Fibroblast of upper back skin (primary cell): ENCODE results near the gene PSG11.
"Not testable (repeated sequence)": the region's sequence is repeated elsewhere in the genome, so short reads cannot be mapped to it uniquely, and the experiment has no call there.

ENCODE experiments used
- DNase-seq: peaks from one replicate; pipeline ENCODE4 v3.0.0-alpha.2; 2013

The PSG11 gene

DNA sequence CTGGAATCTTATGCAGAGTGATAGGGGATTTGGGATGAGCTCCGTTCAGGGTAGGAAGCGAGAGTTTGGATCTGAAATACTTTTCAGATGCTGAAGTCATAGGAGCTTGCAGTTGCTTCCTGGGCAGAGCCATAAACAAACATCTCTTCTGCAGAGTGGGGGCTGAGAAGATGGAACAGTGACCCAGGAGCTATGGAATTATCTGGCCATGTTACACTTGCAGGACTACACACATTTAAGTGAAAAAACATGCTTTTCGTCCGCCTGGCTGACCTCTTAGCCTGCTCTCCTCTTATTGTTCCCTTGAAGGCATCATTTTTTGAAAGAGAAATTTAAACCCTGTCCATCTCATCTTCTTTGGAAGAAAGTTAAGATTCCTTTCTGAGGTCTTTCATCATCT lies 40.7 kb downstream of the PSG11 start:
- DNase-seq, result no peak

DNA sequence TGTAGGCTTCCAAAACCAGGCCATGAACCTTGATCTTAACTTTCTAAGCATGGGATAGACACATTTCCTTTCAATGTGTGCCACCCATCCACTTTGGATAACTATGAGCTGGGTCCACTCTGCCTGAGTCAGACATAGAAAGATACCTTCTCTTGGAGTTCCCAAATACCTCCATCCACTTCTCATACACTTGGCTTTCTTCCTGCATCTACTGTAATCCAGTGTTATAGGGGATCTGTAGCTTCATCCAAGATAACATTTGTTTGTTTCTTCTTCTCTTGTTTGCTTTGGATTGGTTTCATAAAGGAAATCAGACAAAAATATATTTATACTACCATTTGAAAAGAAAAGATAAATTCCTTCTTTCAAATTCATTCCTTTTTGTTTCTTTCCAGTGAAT lies 44.2 kb downstream of the PSG11 start:
- not testable (repeated sequence) for DNase-seq

DNA sequence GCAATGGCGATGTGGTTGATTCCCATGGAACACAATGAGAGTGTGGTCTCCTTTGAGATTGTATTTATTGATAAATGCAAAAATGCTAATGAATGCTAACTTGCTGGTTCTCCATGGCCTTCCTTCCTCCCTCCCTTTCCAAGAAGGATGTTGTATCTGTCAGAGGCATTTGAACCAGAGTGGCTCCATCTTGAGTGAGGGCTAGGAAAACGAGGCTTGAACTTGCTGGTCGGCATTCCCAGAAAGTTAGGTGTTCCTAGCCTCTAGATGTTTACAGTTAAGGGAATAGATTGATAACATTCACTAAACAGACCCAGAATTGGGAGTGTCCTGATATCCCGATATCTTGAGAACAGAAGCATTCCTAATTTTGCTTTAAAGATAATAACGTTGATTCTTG lies 54.8 kb downstream of the PSG11 start:
- DNase-seq, result not testable (repeated sequence)

DNA sequence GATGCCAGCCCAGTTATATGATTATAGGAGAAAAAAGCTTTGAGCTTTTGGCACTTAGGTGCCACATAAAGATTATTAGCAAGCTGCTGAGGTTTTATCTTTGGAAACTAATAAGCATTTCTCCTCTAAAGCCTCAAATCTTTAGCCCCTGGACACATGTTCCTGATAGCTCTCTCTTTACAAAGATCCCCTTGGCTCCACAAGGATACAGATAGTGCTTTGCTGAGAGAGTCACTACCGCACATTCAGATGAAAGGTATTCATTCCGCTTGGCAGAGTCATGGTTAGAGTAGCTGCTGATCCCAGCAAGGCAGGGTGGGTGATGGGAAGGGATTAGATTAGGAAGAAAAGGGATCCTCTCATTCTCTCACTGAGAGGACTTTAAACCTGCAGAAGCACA lies 61.1 kb downstream of the PSG11 start:
- peak; percentile 74 for DNase-seq

DNA sequence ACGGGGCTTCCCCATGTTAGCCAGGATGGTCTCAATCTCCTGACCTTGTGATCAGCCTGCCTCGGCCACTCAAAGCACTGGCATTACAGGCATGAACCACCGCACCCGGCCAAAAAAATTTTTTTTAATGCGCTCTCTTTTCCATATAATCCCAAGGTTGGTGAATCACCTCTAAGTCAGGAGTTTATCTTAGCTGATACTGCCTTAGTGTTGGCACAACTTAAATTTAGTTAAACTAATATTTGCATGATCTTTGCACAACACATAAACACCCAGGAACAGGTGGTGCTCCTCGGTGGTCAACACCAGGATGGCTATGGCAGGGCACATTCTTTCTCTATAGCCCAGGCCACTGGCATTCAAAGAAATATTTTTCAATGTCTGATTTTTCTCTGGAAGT lies 65.2 kb downstream of the PSG11 start:
- DNase-seq, result no peak
